DOHH2 (cell line): ENCODE results near the gene WWP2.
"Not testable (repeated sequence)": the region's sequence is repeated elsewhere in the genome, so short reads cannot be mapped to it uniquely, and the experiment has no call there.

Experiments used
- H3F3A ChIP-seq: fragments of 200-600 bp; sonication (generic), shearing (Covaris generic); 2 replicates; pipeline ENCODE4 v1.6.0; 2016; ENCODE audit warnings: antibody characterized with exemption, mild to moderate bottlenecking; ENCODE audit not compliant: control insufficient read depth, insufficient read depth
- H3K27ac ChIP-seq: fragments of 200-600 bp; sonication (generic); 2 replicates; pipeline ENCODE4 v1.5.1; 2014; ENCODE audit warnings: low read depth, mild to moderate bottlenecking, low read length, moderate library complexity
- H3K27me3 ChIP-seq: fragments of 200-600 bp; sonication (generic); 2 replicates; pipeline ENCODE4 v1.6.1; 2014; ENCODE audit warnings: mild to moderate bottlenecking, low read length, mixed read lengths; ENCODE audit not compliant: control insufficient read depth
- H3K36me3 ChIP-seq: fragments of 200-600 bp; sonication (generic); 2 replicates; pipeline ENCODE4 v1.6.1; 2014; ENCODE audit warnings: mild to moderate bottlenecking, low read length, moderate library complexity, mixed read lengths; ENCODE audit not compliant: control insufficient read depth
- H3K4me1 ChIP-seq: fragments of 200-600 bp; sonication (generic); 2 replicates; pipeline ENCODE4 v1.6.1; 2014; ENCODE audit warnings: mild to moderate bottlenecking, low read length, mixed read lengths; ENCODE audit not compliant: control insufficient read depth
- H3K4me2 ChIP-seq: fragments of 200-600 bp; sonication (generic); 2 replicates; pipeline ENCODE4 v1.6.0; 2014; ENCODE audit warnings: mild to moderate bottlenecking, low read length, moderate library complexity
- H3K4me3 ChIP-seq: fragments of 200-600 bp; sonication (generic); 2 replicates; pipeline ENCODE4 v1.5.1; 2014; ENCODE audit warnings: mild to moderate bottlenecking, low read length, mixed read lengths
- H3K79me2 ChIP-seq: fragments of 200-600 bp; sonication (generic); 2 replicates; pipeline ENCODE4 v1.6.1; 2014; ENCODE audit warnings: mild to moderate bottlenecking, low read length, mixed read lengths; ENCODE audit not compliant: control insufficient read depth
- H3K9me2 ChIP-seq: fragments of 200-600 bp; sonication (generic); replicated peaks from 2 replicates; pipeline ENCODE4 v1.6.1; 2014; ENCODE audit warnings: mild to moderate bottlenecking, low read length, mixed read lengths; ENCODE audit not compliant: control insufficient read depth
- H3K9me3 ChIP-seq: fragments of 200-600 bp; sonication (generic); 2 replicates; pipeline ENCODE4 v1.6.1; 2014; ENCODE audit warnings: antibody characterized with exemption, low read length, mixed read lengths; ENCODE audit not compliant: control insufficient read depth, insufficient read depth
- H4K20me1 ChIP-seq: fragments of 200-600 bp; sonication (generic); 2 replicates; pipeline ENCODE4 v1.6.0; 2014; ENCODE audit warnings: low read depth, mild to moderate bottlenecking, antibody characterized with exemption, low read length, moderate library complexity; ENCODE audit not compliant: control insufficient read depth, insufficient read depth

The WWP2 gene

GRCh38 chr16:69952572-69953355 is 190.6 kb downstream of the WWP2 start:
- H3K9me2 ChIP-seq, H3K27me3 ChIP-seq, H3K79me2 ChIP-seq, H4K20me1 ChIP-seq, H3K36me3 ChIP-seq, H3F3A ChIP-seq, H3K4me3 ChIP-seq, H3K9me3 ChIP-seq, H3K4me2 ChIP-seq, H3K27ac ChIP-seq, H3K4me1 ChIP-seq: not testable (repeated sequence)

DNA sequence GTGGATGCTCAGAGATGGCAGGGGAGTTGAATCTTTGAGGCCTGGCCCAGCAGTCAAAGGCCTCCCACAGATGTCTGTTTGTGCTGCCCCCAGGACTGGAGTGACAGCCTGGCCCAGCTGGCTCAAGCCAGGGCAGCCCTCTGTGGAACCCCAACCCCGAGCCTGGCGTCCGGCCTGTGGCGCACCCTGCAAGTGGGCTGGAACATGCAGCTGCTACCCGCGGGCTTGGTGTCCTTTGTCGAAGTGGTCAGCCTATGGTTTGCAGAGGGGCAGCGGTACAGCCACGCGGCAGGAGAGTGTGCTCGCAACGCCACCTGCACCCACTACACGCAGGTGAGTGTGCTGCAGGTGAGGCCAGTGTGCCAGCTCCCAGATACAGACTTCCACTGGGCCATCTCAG is 192.1 kb downstream of the WWP2 start:
- not testable (repeated sequence) for H3K79me2 ChIP-seq, H3K4me1 ChIP-seq, H3K4me3 ChIP-seq, H3F3A ChIP-seq, H3K9me2 ChIP-seq, H3K9me3 ChIP-seq, H3K27ac ChIP-seq, H3K27me3 ChIP-seq, H3K36me3 ChIP-seq, H3K4me2 ChIP-seq, H4K20me1 ChIP-seq

DNA sequence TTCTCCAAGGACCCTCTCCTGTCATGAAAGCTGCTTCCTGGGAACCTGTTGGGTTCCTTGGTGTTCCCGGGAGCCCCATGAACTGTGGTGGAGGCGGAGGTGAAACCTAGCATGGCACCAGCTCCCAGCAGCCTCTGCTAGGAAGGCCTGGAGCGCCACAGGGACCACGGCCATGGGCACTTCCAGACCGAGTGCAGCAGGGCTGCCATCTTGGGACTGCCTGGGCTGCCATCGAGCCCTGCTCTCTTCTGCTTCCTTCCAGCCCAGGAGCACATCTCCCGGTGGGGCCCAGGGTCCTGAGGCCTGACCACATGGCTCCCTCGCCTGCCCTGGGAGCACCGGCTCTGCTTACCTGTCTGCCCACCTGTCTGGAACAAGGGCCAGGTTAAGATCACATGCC is 201.2 kb downstream of the WWP2 start:
- H3K9me2 ChIP-seq, H3K4me1 ChIP-seq, H3K27me3 ChIP-seq, H3K79me2 ChIP-seq, H3K27ac ChIP-seq, H3K4me2 ChIP-seq, H4K20me1 ChIP-seq, H3K4me3 ChIP-seq, H3K9me3 ChIP-seq, H3K36me3 ChIP-seq, H3F3A ChIP-seq: not testable (repeated sequence)

DNA sequence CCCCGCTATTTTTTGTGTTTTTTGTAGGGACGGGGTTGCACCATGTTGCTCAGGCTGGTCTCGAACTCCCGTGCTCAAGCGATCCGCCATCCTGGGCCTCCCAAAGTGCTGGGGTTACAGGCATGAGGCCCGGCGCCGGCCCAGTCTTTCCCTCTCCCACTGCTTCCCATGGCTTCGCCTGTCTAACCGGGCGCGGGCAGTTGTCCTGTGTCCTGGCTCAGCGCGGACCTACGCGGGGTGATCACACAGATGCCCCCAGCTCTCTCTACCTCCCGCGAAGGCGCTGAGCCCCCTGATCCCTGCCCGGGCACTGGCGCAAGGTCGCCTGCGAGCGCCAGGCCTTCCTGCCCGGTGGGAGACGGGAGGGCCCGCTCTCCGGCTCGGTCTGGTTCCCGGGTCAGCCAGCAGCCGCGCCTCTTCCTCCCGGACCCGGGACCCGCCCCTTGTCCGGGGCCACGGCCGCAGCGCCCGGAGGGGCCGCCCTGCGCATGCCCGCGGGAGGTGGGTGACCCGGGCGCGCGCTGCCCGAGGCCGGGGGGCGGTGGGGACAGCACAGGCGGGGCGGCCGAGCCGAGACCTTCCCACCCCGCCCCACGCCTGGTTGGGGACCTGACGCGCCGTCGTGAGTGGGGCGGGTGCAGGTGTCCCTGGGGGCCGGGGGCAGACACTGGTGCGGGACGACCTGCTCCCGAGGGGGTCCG is 203.0 kb downstream of the WWP2 start:
- not testable (repeated sequence) for H3K27me3 ChIP-seq, H3K4me1 ChIP-seq, H3K79me2 ChIP-seq, H4K20me1 ChIP-seq, H3K9me2 ChIP-seq, H3K4me2 ChIP-seq, H3K4me3 ChIP-seq, H3K9me3 ChIP-seq, H3F3A ChIP-seq, H3K36me3 ChIP-seq, H3K27ac ChIP-seq

DNA sequence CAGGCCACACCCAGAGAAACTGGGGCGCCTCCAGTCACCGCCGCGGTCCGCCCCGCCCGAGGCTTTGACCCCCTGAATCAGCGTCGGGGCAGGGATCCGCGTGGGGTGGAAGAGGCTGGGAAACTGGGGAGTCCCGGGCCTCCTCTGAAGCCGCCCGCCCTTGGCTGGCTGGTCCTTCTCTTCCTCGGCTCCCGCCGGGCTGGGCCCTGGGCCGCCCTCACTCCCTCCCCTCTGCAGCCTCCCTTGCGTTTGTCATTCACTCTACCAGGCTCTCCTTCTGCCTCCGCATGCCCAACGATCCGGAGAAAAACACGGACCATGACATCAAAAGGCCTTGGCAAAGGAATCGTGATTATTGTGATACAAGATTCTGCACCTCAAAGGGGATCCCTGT is 203.5 kb downstream of the WWP2 start:
- H3K27me3 ChIP-seq, H3K79me2 ChIP-seq, H3K4me2 ChIP-seq, H3K27ac ChIP-seq, H3K9me2 ChIP-seq, H3K4me3 ChIP-seq, H3F3A ChIP-seq, H3K36me3 ChIP-seq, H4K20me1 ChIP-seq, H3K4me1 ChIP-seq, H3K9me3 ChIP-seq: not testable (repeated sequence)

DNA sequence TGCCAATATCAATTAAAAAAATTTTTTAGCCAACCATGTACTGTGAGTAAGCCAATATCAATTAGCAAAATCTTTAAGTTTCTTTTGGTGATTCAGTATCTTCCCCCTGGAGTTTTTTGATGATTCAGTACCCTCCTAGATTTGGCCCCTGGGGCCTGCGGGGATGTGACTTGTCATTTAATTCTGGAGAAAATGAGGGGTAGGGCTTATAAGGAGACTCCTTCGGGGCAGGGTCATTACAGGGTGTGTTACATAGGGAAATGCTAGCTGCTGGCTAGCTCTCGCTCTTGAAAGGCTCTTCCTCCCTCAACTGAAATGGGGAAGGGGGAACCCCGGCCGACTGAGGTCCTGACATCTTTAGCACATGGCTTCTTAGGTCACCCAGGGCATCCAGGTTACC is 205.6 kb downstream of the WWP2 start:
- not testable (repeated sequence) for H3K27me3 ChIP-seq

GRCh38 chr16:69968125-69968524 is 206.0 kb downstream of the WWP2 start:
- not testable (repeated sequence) for H3K9me2 ChIP-seq, H3K9me3 ChIP-seq, H3K4me1 ChIP-seq, H3K27me3 ChIP-seq, H3K79me2 ChIP-seq, H3K4me2 ChIP-seq, H3K36me3 ChIP-seq, H3K4me3 ChIP-seq, H4K20me1 ChIP-seq, H3K27ac ChIP-seq, H3F3A ChIP-seq

More for the DNA sequence above, 205.6 kb downstream of the WWP2 start:
- H3K27ac ChIP-seq, H3K79me2 ChIP-seq, H3K36me3 ChIP-seq, H4K20me1 ChIP-seq, H3K4me1 ChIP-seq, H3K9me2 ChIP-seq, H3F3A ChIP-seq, H3K4me2 ChIP-seq, H3K4me3 ChIP-seq, H3K9me3 ChIP-seq: not testable (repeated sequence)

GRCh38 chr16:69969657-69970056 is 207.5 kb downstream of the WWP2 start:
- H3K27me3 ChIP-seq, H3K4me2 ChIP-seq, H4K20me1 ChIP-seq, H3F3A ChIP-seq, H3K4me3 ChIP-seq, H3K36me3 ChIP-seq, H3K27ac ChIP-seq, H3K79me2 ChIP-seq, H3K9me3 ChIP-seq, H3K9me2 ChIP-seq, H3K4me1 ChIP-seq: not testable (repeated sequence)
